Stimulated activated CD4-positive, alpha-beta T cell treated with anti-CD3 and anti-CD28 coated beads, Interleukin-15, amount 100 ng/mL, for 48 hours (primary cell): ENCODE data around the gene RNF168.
A peak's percentile ranks its signal among the peaks of the same experiment; 100 is the strongest.
"Not testable (repeated sequence)": the region's sequence is repeated elsewhere in the genome, so short reads cannot be mapped to it uniquely, and the experiment has no call there.

Experiments
- DNase-seq, 2 donors: peaks; one replicate each; pipeline ENCODE4 v3.0.0-alpha.2; 2020; ENCODE audit warnings: low read depth in 2 of 2

RNF168 gene

GRCh38 chr3:196471551-196471950 lies 32.0 kb downstream of the RNF168 start:
- DNase-seq = no peak

DNA sequence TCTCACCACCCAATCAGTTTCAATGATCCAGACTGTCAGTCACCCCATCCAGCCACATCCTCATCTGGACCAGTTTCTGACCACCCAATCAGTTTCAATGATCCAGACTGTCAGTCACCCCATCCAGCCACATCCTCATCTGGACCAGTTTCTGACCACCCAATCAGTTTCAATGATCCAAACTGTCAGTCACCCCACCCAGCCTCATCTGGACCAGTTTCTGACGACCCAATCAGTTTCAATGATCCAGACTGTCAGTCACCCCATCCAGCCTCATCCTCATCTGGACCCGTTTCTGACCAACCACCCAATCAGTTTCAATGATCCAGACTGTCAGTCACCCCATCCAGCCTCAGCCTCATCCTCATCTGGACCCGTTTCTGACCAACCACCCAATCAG lies 33.4 kb downstream of the RNF168 start:
- DNase-seq = not testable (repeated sequence)

- no peak for DNase-seq
Measured at GRCh38 chr3:196463804-196464203, 39.8 kb downstream of the RNF168 start.

DNA sequence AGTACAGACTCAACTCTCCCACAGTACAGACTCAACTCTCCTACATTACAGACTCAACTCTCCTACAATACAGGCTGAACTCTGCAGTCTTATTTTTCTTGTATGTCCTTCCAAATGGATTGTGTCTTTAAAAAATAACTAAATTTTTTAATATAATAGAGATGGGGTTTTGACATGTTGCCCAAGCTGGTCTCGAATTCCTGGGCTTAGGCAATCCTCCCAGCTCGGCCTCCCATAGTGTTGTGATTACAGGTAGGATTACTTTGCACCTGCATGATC lies 40.2 kb downstream of the RNF168 start:
- DNase-seq = no peak

DNA sequence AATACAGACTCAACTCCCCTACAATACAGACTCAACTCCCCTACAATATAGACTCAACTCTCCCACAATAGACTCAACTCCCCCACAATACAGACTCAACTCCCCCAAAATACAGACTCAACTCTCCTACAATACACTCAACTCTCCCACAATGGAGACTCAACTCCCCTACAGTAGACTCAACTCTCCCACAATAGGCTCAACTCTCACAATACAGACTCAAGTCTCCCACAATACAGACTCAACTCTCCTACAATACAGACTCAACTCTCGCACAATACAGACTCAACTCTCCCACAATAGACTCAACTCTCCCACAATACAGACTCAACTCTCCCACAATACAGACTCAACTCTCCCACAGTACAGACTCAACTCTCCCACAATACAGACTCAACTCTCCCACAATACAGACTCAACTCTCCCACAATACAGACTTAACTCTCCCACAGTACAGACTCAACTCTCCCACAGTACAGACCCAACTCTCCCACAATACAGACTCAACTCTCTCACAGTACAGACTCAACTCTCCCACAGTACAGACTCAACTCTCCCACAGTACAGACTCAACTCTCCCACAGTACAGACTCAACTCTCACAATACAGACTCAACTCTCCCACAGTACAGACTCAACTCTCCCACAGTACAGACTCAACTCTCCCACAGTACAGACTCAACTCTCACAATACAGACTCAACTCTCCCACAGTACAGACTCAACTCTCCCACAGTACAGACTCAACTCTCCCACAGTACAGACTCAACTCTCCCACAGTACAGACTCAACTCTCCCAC lies 40.7 kb downstream of the RNF168 start:
- not testable (repeated sequence) for DNase-seq

- DNase-seq = no peak
Measured at GRCh38 chr3:196458063-196458462, 45.5 kb downstream of the RNF168 start.

GRCh38 chr3:196457470-196457869 lies 46.1 kb downstream of the RNF168 start:
- not testable (repeated sequence) for DNase-seq

GRCh38 chr3:196454935-196455334 lies 48.6 kb downstream of the RNF168 start:
- no peak for DNase-seq

DNA sequence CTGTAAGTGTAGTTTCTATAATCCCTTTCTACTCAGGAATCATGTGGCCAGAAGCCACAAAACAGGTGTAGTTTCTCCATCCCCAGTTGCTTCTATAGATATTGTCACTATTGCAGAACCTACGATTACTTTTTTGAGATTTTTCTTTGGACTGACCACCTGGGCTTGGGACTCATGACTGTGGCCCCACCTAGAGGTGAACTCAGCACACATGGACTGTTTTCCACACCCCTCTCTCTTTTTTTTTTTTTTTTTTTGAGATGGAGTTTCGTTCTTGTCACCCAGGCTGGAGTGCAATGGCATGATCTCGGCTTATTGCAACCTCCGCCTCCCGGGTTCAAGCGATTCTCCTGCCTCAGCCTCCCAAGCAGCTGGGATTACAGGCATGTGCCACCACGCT lies 58.2 kb downstream of the RNF168 start:
- not testable (repeated sequence) for DNase-seq

DNA sequence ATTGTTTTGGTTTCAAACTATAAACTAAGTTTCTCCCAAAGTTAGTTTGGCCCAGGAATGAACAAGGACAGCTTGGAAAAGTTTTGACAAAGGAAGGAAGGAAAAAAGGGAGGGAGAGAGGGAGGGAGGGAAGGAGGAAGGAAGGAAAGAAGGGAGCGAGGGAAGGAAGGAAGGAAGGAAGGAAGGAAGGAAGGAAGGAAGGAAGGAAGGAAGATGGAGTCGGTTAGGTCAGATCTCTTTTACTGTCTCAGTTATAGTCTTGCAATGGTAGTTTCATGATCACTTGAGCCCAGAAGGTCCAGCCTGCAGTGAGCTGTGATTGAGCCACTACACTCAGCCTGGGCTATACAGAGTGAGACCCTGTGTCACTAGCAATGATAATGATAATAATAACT lies 59.1 kb downstream of the RNF168 start:
- no peak for DNase-seq

GRCh38 chr3:196440696-196441095 lies 62.9 kb downstream of the RNF168 start:
- no peak for DNase-seq

- DNase-seq = no peak
Measured at GRCh38 chr3:196440041-196440537, 63.5 kb downstream of the RNF168 start.

DNA sequence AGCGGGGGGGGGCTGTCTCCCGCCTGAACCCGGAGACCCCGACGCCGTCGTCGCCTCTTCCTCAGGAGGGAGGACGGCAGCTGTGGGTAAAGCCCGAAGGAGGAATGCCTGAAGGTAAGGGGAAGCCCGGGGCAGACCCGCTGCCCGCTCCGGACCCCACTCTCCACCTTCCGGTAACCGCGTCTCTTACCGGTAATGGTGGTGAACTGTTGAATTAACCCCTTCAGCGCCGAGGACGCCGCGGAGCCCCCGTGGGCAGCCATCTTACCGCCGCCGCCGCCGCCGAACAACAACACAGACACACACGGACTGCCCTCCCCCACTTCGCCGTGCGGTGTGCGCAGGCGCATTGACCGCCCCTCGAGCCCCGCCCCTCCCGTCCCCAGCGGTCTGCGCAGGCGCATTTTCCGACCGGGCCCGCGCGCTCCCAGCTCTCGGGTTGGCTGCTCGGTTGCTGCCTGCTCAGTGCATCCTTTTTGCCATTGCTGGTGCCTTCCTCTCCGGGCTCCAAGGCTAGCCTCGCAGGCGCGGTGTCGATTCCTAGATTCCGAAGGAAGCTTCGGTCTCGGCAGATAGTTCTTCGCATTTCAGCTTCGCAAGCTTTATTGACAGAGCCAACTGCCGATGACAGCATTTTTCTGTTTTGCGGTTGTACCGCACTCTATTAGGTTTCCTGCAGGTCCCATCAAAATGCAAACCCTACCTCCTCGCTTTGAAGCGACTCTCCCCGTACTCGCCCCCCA lies 71.3 kb downstream of the RNF168 start, which contains the start of gene UBXN7:
UBXN7 (minus strand) TSS at position 291 of the 743 bp plus-strand sequence; CDS start at position 263, 28 bp downstream.
- DNase-seq = peak; percentile 93 to 94

- no peak for DNase-seq
Measured at GRCh38 chr3:196431181-196432136, 72.1 kb downstream of the RNF168 start.

GRCh38 chr3:196428041-196428440 lies 75.5 kb downstream of the RNF168 start:
- DNase-seq = no peak

GRCh38 chr3:196424421-196424820 lies 79.1 kb downstream of the RNF168 start:
- not testable (repeated sequence) for DNase-seq

DNA sequence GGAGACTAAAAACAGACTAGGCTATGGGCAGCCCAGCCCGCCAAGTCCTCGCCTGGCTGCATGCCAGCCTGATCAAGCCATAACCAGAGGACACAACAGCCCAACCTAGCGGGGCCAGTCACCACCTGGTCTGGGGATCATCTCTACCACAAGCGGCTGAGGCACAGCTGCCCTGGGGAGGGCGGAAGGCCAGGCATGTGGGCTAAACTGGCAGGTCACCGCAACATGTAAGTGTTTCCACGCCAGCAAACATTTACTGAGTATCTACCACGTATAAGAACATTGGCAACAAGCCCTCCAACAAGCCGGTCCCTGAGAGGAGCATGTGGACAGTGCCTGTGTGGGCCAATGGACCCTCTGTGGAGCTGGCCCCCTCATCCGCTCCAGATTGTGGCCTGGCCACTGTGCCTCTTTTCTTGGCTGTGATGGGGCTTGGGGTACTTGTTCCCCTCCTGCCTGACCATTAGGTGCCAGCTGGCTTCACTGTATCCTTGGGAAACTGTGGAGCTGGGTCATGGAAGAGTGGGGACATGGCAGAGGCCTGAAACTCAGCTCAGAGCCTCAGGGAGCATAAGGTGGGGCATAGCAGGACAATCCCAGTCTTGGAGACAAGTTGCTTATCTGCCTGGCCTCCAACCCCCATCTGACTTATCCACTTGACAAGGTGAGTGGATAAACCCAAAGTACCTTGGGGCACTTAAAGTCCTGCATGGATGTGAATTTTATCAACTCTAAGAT lies 80.4 kb downstream of the RNF168 start:
- DNase-seq = no peak

DNA sequence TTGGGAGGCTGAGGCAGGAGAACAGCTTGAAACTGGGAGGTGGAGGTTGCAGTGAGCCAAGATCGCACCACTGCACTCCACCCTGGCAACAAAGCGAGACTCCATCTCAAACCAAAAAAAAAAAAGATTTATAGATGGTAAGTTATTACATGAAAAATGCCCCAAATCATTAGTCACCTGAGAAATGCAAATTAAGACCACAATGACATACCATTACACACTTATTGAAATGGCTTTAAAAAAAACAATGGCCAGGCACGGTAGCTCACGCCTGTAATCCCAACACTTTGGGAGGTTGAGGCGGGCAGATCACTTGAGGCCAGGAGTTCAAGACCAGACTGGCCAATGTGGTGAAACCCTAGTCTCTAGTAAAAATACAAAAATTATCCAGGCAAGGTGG lies 81.9 kb downstream of the RNF168 start:
- not testable (repeated sequence) for DNase-seq

DNA sequence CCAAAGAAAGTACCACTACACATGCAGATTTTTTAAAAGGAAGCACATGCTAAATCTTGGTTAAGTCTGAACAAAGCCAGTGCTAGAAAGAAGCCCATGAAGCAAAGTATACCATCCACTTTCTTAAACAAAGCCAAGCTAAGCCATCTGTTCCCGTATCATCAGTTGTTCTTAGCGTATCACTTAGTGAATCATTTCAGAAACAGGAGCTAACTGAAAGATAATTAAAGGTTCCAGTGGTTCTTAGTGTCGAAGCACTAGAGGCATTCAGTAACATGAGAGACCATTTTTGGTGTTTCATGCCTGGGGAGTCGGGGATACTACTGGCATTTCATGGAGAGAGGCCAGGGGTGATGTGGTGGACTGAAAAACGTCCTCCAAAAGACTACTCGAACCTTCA lies 84.2 kb downstream of the RNF168 start:
- DNase-seq = no peak
